CD4-positive, alpha-beta T cell treated with Interleukin-21 for 1 hour (primary cell): ENCODE results near the gene DLX1.
"Not testable (repeated sequence)": the region's sequence is repeated elsewhere in the genome, so short reads cannot be mapped to it uniquely, and the experiment has no call there.

Source experiments
- DNase-seq: peaks from one replicate; pipeline ENCODE4 v3.0.0-alpha.2; 2020

Gene DLX1

DNA sequence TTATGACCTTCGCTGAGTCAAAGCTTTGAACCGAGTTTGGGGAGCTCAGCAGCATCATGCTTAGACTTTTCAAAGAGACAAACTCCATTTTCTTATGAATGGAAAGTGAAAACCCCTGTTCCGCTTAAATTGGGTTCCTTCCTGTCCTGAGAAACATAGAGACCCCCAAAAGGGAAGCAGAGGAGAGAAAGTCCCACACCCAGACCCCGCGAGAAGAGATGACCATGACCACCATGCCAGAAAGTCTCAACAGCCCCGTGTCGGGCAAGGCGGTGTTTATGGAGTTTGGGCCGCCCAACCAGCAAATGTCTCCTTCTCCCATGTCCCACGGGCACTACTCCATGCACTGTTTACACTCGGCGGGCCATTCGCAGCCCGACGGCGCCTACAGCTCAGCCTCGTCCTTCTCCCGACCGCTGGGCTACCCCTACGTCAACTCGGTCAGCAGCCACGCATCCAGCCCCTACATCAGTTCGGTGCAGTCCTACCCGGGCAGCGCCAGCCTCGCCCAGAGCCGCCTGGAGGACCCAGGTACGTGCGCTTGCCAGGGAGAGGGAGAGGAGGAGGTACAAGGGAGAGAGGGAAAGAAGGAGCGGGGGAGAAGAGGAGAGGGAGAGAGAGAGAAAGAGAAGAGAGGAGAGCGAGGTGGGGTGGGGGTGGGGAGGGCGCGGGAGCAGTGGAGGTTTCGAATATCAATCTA is at the start of gene DLX1:
TSS of gene DLX1 (plus strand) at position 48 of the 700 bp plus-strand sequence. CDS start at position 219, 171 bp downstream.
- DNase-seq, result no peak

DNA sequence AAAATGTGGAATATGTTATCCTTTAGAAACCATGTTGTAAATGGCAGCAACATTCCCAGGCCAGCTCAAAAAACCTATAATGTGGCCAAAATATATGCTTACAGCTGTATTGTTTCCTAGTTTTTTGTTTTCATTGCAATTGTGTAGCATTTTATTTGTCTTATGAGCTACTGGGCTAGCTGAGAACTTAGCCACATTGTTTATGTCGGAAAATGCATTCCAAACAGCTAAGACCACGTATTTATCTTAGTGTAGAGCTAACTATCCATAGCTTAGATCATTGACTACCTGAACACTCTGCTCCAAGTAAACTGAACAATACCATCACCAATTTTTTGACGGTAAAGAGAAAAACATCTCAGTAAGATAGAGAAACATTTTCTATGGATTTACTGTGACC is 47.2 kb upstream of the DLX1 start:
- DNase-seq, result no peak

DNA sequence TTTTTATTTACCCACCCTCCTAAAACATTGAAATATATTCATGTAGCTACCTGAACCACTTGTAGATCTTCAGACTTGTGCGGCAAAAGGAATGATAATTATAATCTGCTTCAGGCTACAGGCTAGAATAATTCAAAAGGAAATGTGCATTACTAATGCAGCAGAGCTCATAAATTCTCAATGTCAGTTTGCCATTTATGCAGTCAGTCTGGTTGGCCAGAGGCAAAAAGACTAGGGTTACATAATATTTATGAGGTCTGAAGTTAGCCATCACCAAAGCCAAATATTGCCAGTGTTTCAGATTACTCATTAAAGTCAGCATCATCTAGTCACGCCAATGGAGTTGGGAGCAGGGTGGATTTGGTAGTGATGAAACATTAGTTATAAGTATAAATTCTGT is 46.7 kb upstream of the DLX1 start:
- no peak for DNase-seq

DNA sequence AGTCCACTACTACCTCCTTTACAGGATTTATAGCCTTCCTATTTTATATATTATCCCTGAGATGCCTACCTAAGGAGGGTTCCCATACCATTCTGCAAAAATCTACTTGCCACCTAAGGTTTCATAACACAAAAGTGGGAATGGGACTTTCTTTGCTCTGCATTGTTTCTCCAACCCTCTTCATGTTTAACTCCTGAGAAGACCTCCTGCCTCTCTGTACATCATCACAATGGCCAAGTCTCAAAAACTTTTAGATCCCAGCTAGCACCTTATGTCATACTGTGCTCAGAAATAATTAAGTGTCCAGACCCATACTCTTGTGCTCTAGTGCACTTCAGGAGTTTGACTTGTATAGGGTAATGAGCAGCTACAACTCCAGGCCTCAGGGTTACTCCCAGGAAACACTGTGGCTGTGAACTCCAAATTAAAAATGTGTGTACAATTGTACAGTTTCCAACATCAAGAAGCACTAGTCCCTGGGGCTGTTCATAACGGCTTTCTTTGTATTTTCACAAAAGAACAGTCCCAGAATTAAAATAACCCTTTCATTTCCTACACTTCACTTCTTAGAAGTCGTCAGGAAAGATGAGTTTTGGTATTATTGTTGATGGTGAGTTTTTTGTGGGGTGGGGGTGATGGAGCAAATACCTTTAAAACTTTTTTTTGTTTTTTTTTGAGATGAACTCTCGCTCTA is 46.1 kb upstream of the DLX1 start:
- no peak for DNase-seq

DNA sequence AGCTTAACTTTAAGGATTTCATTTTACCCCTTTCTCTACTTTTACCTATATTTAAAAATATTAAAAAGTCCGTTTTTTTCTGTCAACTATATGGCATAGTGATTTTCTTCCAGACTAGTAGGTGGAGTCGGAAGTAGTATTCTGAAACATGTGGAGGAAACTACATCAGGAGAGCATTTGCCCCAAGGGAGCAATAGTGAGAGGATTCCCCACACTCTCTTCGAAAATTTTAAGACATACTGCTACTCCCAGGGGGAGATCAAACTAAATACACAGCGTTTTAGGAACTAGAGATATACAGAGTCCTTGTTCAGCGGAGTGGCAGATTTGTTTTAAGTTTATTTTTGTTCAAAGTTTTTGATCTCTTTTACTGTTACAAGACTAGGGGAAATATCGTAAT is 45.0 kb upstream of the DLX1 start:
- DNase-seq, result no peak

DNA sequence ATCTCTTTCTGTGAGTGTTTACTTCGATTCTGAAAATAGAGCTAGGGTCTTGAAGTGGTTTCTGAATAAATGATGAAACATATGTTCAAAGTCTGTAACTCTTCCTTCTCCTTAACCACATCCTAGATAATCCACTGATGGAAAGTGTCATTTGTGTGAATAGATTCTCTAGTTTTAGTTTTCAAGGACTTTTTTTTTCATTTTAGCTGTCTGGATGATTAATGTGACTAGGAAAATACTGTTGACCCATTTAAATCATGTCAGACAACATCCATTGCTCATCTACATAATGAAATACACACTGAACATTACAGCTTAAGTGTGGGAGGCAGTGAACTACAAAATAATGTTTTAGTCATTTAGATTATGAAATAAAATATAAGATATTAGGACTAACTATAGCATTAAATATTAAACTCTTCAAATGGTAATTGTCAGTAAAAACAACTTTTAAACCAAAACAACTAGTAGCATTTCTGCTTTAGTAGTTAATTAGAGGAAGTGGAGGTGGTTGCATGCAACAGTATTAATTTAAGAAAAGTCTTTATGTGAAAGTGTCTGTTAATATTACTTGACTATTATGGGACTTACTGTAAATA is 39.1 kb upstream of the DLX1 start:
- DNase-seq, result no peak

DNA sequence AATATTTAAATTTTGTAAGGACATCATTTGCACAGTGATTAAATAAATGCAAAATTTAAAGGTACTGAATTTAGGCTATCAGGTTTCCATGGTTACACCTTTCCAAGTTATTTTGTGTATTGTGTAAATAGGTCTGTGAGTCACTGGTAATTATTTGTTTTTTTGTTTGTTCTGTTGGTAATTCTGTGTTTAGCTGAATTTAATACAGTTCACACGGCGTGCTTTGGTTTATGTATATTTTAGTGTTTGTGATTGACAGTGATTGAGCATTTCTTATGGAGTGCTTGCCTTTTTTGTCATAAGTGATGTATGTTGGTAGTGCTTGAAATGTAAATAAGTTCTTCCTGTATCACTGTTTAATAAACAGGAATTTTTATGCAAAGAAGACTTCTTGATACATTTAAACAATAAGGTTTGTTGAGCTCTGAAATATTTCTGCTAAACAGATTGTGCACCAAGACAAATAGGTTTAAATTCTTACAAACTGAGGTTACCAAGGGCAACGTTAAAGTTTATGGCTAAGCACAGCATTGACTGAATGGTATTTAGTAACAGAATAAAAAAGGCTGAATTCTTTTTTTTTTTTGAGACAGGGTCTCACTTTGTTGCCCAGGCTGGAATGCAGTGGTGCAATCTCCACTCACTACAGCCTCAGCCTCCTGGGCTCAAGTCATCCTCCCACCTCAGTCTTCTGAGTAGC is 38.3 kb upstream of the DLX1 start:
- DNase-seq, result no peak

DNA sequence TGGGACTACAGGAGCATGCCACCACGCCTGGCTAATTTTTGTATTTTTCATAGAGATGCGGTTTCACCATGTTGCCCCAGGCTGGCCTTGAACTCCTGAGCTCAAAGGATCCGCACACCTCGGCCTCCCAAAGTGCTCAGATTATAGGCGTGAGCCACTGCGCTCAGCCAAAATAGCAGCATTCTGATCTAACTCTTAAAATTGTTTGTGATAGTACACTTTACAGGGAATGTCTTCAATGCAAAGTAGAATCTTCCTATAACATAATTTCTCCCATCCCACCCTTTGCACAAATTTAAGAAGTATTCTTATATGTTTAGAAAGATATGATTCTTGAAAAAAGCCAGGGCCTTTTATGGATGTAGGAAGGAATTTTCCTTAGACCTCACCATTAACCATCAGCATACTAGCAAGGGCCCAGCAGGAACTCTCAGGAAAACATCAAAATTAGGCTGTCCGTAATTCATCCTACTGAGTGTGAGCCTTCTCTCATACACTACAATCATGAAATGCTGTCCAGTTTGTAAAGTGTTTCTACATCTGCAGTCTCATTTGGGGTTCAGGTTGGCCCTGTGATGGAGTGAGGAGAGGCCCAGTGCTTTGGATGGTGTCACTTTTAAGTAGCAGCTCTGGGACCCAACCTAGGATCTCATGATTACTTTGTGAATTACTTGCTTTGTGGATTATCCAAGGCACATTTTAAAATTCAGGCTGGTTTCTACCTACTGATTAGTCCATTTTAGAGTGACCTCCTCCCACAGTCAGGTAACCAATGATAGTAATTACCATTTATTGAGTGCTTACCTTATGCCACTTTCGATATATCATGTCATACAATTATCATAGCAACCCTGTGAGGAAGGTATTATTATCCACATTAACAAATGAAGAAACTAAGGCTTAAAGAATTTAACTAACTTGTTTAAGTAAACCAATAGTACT is 37.5 kb upstream of the DLX1 start:
- DNase-seq, result no peak

DNA sequence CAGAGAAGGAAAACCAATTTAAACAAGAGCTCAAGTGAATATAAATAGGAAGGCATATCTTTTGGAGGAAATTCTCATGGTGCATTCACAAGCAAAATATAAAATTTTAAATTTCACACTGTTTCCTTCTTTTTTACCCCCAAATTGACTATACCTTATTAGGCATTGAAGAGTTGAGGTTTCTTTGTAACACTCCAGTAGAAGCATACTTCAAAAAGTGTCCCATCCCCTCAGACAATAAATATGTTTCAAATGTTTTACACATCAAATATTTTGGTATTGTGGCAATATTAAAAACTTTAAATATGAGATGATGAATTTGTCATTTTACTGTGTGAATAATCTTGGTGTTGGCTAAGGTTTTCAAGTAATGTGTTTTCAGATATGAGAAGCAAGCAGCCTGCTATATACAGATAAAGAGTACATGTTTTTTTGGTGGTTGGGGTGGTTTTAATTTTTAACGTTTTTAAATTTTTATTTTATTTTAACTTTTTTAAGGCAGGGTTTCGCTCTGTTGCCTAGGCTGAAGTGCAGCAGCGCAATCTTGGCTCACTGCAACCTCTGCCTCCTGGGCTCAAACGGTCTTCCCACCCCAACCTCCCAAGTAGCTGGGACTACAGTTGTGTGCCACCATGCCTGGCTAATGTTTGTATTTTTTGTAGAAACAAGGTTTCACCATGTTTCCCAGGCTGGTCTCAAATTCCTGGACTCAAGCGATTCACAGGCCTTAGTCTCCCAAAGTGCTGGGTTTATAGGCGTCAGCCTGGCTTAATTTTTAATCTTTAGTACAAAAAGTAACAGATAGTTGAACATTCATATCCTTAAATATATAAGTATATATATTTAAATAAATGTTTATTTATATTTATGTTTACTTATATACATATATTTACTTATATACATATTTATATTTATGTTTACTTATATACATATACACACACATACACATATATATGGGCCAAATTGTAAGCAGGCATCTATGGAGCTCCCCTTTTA is 36.5 kb upstream of the DLX1 start:
- no peak for DNase-seq

DNA sequence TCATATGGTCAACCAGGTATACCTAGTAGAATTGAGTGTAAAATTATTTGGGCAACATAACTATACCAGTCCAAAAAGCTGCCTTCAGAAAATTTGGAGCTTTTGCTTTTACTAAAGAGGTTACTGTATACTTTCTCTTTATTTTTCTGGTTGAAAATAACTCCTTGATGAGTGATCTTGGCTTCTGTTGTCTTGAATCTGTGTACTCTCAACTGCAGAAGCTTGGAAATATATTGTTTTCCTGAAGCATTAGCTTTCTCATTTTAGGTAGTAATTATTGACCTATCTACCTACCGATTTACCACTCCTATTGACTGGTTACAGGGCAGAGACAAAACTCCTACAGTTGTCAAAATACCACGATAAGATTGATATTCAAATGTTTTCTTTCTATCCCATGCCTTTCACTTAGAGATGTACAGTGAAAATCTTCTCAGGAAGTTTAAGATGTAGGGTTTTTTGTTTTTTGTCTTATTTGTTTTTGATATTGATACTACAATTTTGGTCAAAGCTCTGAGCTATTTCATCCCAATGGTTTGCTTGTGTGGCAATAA is 35.7 kb upstream of the DLX1 start:
- DNase-seq, result no peak

DNA sequence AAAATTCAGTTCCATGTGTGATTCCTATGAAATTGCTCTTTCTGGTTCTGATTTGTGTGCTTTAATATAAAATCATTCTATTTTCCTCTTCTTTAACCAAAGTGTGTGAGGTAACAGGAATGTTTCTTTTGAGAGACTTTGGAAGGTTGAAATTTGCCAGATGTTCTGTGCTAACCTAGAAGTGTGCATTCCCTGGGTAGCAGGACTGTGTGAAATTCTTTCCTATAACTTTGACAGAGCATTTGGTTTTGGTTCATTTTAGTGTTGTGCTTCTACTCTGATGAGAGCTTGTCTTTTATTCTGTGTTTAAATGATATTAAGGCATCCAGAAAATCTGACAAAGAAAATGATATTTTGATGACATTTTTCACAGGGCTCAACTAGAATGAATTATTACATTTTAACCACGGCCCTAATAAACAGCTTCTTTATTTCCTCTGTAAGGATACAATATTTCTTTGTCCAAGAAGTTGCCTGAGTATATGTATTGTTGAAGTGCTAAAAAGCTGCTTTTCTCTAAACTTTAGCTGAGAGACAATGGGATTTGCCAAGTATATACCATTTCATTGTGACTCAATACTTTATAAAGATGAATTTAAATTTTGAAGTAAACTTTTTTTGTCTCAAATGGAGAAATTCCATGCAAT is 34.7 kb upstream of the DLX1 start:
- DNase-seq, result no peak

DNA sequence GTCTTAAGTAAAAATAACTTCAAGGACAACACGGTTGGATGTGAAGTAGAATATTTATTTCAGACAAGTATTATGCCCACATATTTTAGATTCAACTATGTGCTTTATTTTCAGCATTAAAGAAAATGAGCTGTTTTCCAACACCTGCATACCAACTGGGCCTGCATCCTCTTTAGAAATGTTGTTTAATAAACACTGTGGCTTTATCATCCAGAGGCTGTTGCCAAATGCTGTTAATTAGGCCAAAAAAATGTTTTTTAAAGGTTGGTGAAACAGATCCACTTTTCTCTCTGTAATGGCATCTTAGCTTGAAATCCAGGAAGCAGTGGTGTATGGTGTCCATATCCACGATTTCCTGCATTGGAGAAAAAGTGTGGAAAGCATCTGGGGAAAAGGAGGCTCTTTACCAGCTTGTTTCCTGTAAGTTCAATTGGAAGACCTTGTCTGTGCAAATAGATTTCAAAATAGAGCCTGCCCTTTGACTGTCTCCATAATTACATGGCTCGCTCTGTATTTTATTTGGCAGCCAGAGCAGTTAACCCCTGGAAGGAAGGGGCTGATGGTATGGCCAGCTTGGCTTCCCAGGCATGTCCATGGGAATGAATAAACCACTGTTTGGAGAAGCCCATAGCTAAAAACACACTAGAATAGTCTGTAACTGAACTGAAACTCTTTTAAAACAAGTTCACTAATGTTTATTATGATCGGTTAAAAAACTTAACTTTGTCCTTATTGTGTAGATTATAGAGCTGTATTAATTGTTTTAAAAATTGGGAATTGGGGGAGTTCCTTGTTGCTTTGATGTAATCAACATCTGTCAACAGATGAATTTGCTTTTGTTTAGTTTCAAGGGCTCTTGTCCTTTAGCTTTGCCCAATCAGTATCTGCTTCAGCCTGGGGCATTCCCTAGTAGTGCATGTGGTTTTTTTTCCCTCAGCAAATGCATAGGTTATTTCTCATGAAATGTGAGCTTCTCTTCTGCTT is 33.0 kb upstream of the DLX1 start:
- no peak for DNase-seq

DNA sequence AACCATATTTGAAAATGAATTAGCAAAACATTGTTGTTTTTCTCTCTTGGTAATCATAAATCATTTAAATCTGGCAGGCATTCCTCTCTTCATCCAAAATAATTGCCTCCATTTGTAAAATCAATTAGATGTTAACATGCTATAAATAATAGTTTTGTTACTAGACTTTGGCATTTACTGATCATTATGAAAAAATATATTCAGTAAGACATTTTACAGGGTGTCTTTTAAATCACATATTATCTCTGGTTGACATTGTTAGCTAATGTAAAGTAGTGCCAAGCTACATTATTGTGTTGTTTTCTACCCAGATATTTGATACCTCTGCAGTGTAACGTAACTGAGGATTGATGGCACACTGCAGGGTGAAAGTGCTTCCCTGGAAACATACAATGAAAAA is 31.8 kb upstream of the DLX1 start:
- DNase-seq, result no peak

DNA sequence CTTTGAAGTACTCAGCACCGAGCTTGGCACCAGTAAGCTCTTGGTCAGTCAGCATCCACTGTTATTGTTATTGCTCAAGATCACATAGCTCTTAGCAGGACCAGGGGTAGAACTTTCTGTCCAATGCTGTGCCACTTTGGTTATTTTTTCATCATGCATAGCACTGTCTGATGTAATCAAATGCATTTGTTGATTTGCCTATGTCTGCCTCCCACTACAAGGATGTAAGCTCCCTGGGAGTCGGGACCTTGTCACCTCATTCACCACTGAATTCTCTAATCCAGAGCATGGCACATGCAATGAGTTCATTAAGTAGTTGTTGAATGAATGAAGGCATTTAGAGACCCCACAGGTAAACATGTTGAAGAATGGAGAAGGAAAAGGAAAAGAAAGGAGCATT is 29.0 kb upstream of the DLX1 start:
- no peak for DNase-seq

DNA sequence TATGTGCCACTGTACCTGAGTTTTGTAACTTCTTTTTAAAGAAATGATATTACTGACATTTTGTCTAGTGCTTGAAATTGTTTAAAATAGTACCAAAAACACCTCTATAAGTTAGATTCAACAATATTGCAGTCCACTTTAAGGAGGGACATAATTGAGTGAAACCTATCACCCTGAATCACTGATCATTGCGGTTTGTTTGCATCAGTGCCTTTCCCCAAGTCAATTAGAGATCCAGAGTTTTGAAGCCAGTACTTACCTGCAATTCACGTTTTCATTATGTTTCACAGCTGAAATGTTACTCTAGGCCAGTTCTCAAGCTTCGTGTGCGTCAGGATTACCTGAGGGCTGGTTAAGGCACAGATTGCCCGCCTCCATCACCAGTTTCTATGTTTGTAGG is 26.6 kb upstream of the DLX1 start:
- DNase-seq, result no peak

DNA sequence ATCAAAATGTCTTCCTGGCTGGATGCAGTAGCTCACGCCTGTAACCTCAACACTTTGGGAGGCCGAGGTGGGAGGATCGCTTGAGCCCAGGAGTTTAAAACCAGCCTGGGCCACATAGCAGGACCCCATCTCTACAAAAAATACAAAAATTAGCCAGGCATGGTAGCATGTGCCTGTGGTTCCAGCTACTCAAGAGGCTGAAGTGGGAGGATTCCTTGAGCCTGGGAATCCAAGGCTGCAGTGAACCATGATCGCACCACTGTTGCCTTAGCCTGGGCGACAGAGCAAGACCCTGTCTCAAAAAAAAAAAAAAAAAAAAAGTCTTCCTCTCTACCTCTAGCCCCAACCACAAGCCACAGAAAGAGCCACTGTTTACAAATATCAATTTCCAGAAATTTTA is 25.2 kb upstream of the DLX1 start:
- DNase-seq, result not testable (repeated sequence)

DNA sequence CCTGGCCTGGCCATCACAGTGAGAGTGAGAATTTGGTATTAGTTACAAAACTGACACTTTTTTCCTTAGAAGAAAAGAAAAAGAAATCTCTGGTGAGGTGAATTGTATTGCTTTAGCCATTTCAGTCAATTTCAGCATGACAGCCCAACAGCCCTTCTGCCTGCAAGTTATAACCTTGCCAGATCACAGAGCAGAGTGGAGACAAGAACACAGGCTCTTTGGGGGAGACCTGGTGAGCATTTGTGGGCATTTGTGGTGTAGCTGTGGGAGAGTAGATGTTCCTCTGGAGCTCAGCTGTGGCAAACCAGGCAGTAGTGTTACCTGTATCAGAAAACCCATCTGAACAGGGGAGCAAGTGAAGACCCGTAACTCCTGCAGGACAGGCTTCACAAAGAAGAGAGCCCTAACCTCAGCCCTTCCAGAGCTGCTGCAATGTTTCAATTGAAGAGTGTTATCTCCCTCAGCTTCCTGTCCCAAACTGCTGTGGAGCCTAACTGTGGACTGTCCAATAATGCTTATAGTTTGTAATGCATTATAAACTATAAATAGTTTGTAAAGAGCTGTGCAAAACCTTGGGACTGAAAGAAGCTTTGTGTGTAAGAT is 22.8 kb upstream of the DLX1 start:
- DNase-seq, result no peak

DNA sequence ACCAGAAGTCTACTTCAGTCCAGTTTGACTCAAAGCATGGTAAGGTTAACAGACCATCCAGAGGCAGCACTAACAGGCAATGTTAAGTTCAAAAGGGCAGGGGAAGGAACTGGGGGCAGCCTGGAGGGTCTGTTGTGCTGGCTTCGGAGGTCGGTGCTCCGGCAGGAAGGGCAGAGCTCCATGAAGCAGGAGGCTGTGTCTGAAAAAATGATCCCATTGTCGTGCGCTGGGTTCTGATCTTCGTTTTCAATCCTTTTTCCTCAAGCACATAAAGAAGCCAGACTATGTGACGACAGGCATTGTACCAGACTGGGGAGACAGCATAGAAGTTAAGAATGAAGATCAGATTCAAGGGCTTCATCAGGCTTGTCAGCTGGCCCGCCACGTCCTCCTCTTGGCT is 21.9 kb upstream of the DLX1 start:
- no peak for DNase-seq

DNA sequence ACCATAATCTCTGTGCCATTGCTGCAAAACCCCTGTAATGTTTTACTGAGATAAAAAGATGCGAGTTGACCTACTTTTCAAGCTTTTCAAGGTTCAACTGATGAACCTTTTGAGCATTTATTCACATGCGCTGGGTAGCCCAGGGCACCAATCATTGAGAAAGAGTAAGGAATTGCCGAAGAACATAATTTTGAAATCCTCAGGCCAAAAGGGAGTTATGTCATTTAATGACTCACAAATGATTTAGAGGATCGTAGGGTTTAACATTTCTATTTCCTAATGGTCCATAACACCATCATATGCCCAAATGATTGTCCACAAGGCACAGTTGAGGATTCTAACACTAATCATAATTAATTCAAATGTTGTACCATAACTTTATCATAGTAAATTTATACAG is 20.2 kb upstream of the DLX1 start:
- no peak for DNase-seq
